Gastroesophageal sphincter (tissue), 3 donors: Measurements from ENCODE around the gene VSIG1.

Experiments
- CTCF ChIP-seq, 4 experiments: fragments of 200-600 bp in 2 of 4; fragments of 450-650 bp in 2 of 4; sonication (generic) in 1 of 4; IDR thresholded peaks; one replicate each; pipeline ENCODE4 v1.5.1; 2017 to 2019; ENCODE audit warnings: antibody characterized with exemption in 4 of 4, mild to moderate bottlenecking in 2 of 4, moderate library complexity in 2 of 4
- EP300 ChIP-seq: sonication (generic); formaldehyde crosslinking; IDR thresholded peaks from one replicate; pipeline ENCODE4 v1.6.1; 2017; ENCODE audit warnings: antibody characterized with exemption, mild to moderate bottlenecking
- POLR2A ChIP-seq, 2 donors: fragments of 450-650 bp; IDR thresholded peaks; one replicate each; pipeline ENCODE4 v1.6.1; 2017; ENCODE audit warnings: antibody characterized with exemption in 2 of 2, mild to moderate bottlenecking in 2 of 2, moderate library complexity in 1 of 2

- TF ChIP-seq CTCF (IDR thresholded peaks at IDR 0.05): no peak
- no peak for TF ChIP-seq EP300
- no peak for TF ChIP-seq POLR2A (IDR thresholded peaks at IDR 0.05)
These were observed 23.3 kb downstream of the VSIG1 start for GRCh38 chrX:108068121-108068520.
